ENCODE data around the gene SLC22A4.

GRCh38 chr5:132354381-132355139 lies 60.4 kb downstream of the SLC22A4 start:
- TF ChIP-seq POLR2A (IDR thresholded peaks at IDR 0.05) = no peak
- no peak for TF ChIP-seq CTCF (IDR thresholded peaks at IDR 0.05)
